NCI-H1436 (cell line): Measurements from ENCODE around the gene SMIM36.
"Not testable (repeated sequence)": the region's sequence is repeated elsewhere in the genome, so short reads cannot be mapped to it uniquely, and the experiment has no call there.

Source experiments
- DNase-seq: peaks from one replicate; lab custom pipeline; 2025; lab: John Stamatoyannopoulos, UW

SMIM36 gene

GRCh38 chr17:55433629-55434422 lies 77.4 kb downstream of the SMIM36 start:
- no peak for DNase-seq

- DNase-seq: no peak
These were observed 78.1 kb downstream of the SMIM36 start for GRCh38 chr17:55433029-55433628.

- no peak for DNase-seq
These were observed 78.8 kb downstream of the SMIM36 start for GRCh38 chr17:55432358-55433028.

- DNase-seq: not testable (repeated sequence)
These were observed 79.3 kb downstream of the SMIM36 start for GRCh38 chr17:55431914-55432313.

- DNase-seq: no peak
These were observed 80.5 kb downstream of the SMIM36 start for GRCh38 chr17:55430541-55431288.

GRCh38 chr17:55427587-55427882 lies 83.7 kb downstream of the SMIM36 start:
- DNase-seq: no peak

GRCh38 chr17:55426851-55427586 lies 84.2 kb downstream of the SMIM36 start:
- no peak for DNase-seq

GRCh38 chr17:55424893-55425540 lies 86.2 kb downstream of the SMIM36 start:
- no peak for DNase-seq

GRCh38 chr17:55423535-55423934 lies 87.7 kb downstream of the SMIM36 start:
- DNase-seq: no peak

- not testable (repeated sequence) for DNase-seq
These were observed 88.5 kb downstream of the SMIM36 start for GRCh38 chr17:55422828-55423164.

GRCh38 chr17:55421179-55421934 lies 89.9 kb downstream of the SMIM36 start, which contains the start of gene MMD:
TSS of gene MMD (minus strand) at chr17:55421835. CDS start at chr17:55421695, 140 bp downstream.
- DNase-seq: no peak

- DNase-seq: peak; percentile 22
These were observed 90.5 kb downstream of the SMIM36 start for GRCh38 chr17:55420776-55421178.

- DNase-seq: no peak
These were observed 91.0 kb downstream of the SMIM36 start for GRCh38 chr17:55420067-55420775.

GRCh38 chr17:55418369-55419268 lies 92.6 kb downstream of the SMIM36 start:
- no peak for DNase-seq

- no peak for DNase-seq
These were observed 93.6 kb downstream of the SMIM36 start for GRCh38 chr17:55417411-55418268.

GRCh38 chr17:55416470-55417052 lies 94.7 kb downstream of the SMIM36 start:
- DNase-seq: no peak

GRCh38 chr17:55416000-55416399 lies 95.3 kb downstream of the SMIM36 start:
- no peak for DNase-seq

GRCh38 chr17:55414983-55415382 lies 96.3 kb downstream of the SMIM36 start:
- no peak for DNase-seq
